ENCODE measurements around the gene FNBP1L. TPM values are rescaled to one million over a fixed set of nuclear protein-coding genes. Genes with fewer than 3 reads are reported as not detected.

FNBP1L gene
- total RNA-seq, 1 experiment from 2014 or later = 33.4 TPM

DNA sequence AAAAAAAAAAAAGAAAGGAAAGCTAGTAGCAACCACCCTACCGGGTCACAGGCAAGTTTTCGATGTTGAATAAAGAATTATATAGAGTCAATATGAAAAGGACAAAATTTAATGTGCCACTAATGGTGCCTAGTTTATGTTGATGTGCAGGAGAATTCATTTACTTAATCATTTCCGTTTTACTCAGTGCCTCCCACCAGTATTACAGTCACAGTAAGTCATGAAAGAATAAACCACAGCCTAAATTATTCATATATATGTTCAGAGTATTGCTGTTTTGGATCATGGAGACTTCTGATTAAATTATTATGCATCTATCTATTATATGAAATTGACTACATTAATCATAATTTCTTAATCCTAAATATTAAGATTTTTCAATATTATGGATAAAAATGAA lies 35.3 kb downstream of the FNBP1L start:
- Mint-ChIP-seq H3K27me3 (ENCODE audit: insufficient read depth, unreplicated experiment) (no peaks in the 10 kb centered on the region), H3K4me3 (ENCODE audit: unreplicated experiment) (no peak overlapping the region), H3K36me3 (ENCODE audit: insufficient read depth, unreplicated experiment) (peaks cover 8% of the 10 kb centered on the region), H3K9me3 (ENCODE audit: unreplicated experiment) (peaks cover 13% of the 10 kb centered on the region), H3K4me1 (ENCODE audit: low read depth, unreplicated experiment) (peaks cover 8% of the 10 kb centered on the region), H3K27ac (ENCODE audit: unreplicated experiment) (no peak overlapping the region)
- ChIA-PET CTCF (interaction anchor here (0.7 kb wide), 1 partner anchor 17 kb away, joined by 5 read pairs; no protein-coding TSS in a partner anchor), POLR2A (no interaction called here)
- intact Hi-C loops (cut with micrococcal nuclease; ENCODE audit: unreplicated experiment) = no loop called here
- Histone ChIP-seq H3K9me3 (no peaks in the 10 kb centered on the region; the same call in 1 of the 2 replicates), H3K27me3 (replicated peaks; ENCODE audit: control insufficient read depth, insufficient read depth, low read length) (no peaks in the 10 kb centered on the region), H3K36me3 (ENCODE audit: control insufficient read depth, insufficient read depth, low read length) (no peaks in the 10 kb centered on the region), H3K4me1 (no peaks in the 10 kb centered on the region), H3K4me3 (ENCODE audit: low read depth, low read length) (no peak overlapping the region)
- no peak for DNase-seq
- no peak for TF ChIP-seq CTCF (IDR thresholded peaks at IDR 0.05; ENCODE audit: insufficient read depth in 1 of 2, low read depth in 1 of 2, low read length in 1 of 2, severe bottlenecking in 1 of 2, unreplicated experiment in 1 of 2)
- no TSS peak for BruUV-seq (replicated peaks)

DNA sequence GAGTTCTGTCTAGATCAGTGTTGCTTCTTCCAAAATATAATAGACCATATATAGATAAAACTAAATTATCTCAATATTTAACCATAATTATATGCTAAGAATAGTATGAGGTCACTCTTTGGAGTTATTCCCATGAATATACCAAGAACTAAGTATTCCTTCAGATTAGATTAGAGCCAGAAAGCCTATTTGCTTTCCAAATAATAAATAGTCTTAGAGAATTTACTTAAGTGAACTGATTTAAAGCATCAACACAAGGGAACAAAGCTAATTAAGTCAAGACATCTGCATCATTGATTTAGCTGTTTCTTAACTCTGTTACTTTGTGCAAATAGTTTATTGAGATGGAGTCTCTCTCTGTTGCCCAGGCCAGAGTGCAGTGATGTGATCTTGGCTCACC lies 35.7 kb downstream of the FNBP1L start:
- Mint-ChIP-seq H3K9me3 (ENCODE audit: unreplicated experiment) (peaks cover 9% of the 10 kb centered on the region), H3K4me1 (ENCODE audit: low read depth, unreplicated experiment) (peaks cover 8% of the 10 kb centered on the region), H3K27ac (ENCODE audit: unreplicated experiment) (no peak overlapping the region), H3K4me3 (ENCODE audit: unreplicated experiment) (no peak overlapping the region), H3K36me3 (ENCODE audit: insufficient read depth, unreplicated experiment) (peaks cover 7% of the 10 kb centered on the region), H3K27me3 (ENCODE audit: insufficient read depth, unreplicated experiment) (no peaks in the 10 kb centered on the region)
- DNase-seq = no peak
- Histone ChIP-seq H3K4me1 (no peaks in the 10 kb centered on the region), H3K4me3 (ENCODE audit: low read depth, low read length) (no peak overlapping the region), H3K27me3 (replicated peaks; ENCODE audit: control insufficient read depth, insufficient read depth, low read length) (no peaks in the 10 kb centered on the region), H3K9me3 (no peaks in the 10 kb centered on the region; the same call in 1 of the 2 replicates), H3K36me3 (ENCODE audit: control insufficient read depth, insufficient read depth, low read length) (no peaks in the 10 kb centered on the region)
- ChIA-PET POLR2A (no interaction called here), CTCF (no interaction called here)
- intact Hi-C loops (cut with micrococcal nuclease; ENCODE audit: unreplicated experiment) = no loop called here
- no peak for TF ChIP-seq CTCF (IDR thresholded peaks at IDR 0.05; ENCODE audit: insufficient read depth in 1 of 2, low read depth in 1 of 2, low read length in 1 of 2, severe bottlenecking in 1 of 2, unreplicated experiment in 1 of 2)
- no TSS peak for BruUV-seq (replicated peaks)

GRCh38 chr1:93488207-93488606 lies 40.3 kb downstream of the FNBP1L start:
- Histone ChIP-seq H3K9me3 (no peaks in the 10 kb centered on the region), H3K4me3 (ENCODE audit: low read depth, low read length) (no peak overlapping the region), H3K4me1 (no peaks in the 10 kb centered on the region), H3K36me3 (ENCODE audit: control insufficient read depth, insufficient read depth, low read length) (no peaks in the 10 kb centered on the region), H3K27me3 (replicated peaks; ENCODE audit: control insufficient read depth, insufficient read depth, low read length) (no peaks in the 10 kb centered on the region)
- Mint-ChIP-seq H3K36me3 (ENCODE audit: insufficient read depth, unreplicated experiment) (no peaks in the 10 kb centered on the region), H3K9me3 (ENCODE audit: unreplicated experiment) (peaks cover 6% of the 10 kb centered on the region), H3K4me1 (ENCODE audit: low read depth, unreplicated experiment) (peaks cover 17% of the 10 kb centered on the region), H3K4me3 (ENCODE audit: unreplicated experiment) (no peak overlapping the region), H3K27me3 (ENCODE audit: insufficient read depth, unreplicated experiment) (no peaks in the 10 kb centered on the region), H3K27ac (ENCODE audit: unreplicated experiment) (no peak overlapping the region)
- CTCF ChIA-PET = interaction anchor here (0.6 kb wide), 1 partner anchor 183 kb away, joined by 3 read pairs; no protein-coding TSS in a partner anchor
- no peak for TF ChIP-seq CTCF (IDR thresholded peaks at IDR 0.05; ENCODE audit: insufficient read depth in 1 of 2, low read depth in 1 of 2, low read length in 1 of 2, severe bottlenecking in 1 of 2, unreplicated experiment in 1 of 2)
- DNase-seq = no peak
- POLR2A ChIA-PET = no interaction called here
- intact Hi-C loops (cut with micrococcal nuclease; ENCODE audit: unreplicated experiment) = no loop called here
- no TSS peak for BruUV-seq (replicated peaks)

Measured in Caco-2 (cell line).